Measurements from ENCODE around the gene YPEL5. TPM values are rescaled to one million over a fixed set of nuclear protein-coding genes. Genes with fewer than 3 reads are reported as not detected.

The YPEL5 gene
- total RNA-seq, 1 donor from 2014 or later: 66.4 TPM

DNA sequence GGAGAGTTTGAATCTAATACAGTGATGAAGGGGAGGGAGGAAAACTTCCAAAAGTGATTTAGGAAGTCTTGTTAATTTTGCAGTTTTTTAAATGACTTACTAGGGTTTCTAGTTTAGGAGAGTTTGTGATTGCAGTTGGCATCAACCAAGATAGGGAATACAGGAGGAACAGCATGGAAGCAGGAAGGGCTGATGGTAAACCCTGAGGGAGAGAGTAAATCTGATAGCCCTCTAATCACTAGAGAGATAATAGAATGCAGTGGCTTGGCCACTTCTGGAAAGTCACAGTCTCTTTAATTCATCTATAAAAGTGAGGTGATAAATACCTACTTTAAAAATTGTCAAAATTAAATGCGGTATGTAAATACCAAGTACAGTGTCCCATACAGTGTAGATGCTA is 5.6 kb downstream of the YPEL5 start:
- no peak overlapping the region for H3K4me2 ChIP-seq
- H3F3A ChIP-seq (ENCODE audit: low read depth): peaks cover 20% of the 10 kb centered on the region
- H3K36me3 ChIP-seq: no peaks in the 10 kb centered on the region
- H4K20me1 ChIP-seq (ENCODE audit: low read depth): peaks cover 18% of the 10 kb centered on the region
- H3K27ac ChIP-seq: no peak overlapping the region
- Mint-ChIP-seq H3K4me1 (peaks cover 23% of the 10 kb centered on the region), H3K9me3 (no peaks in the 10 kb centered on the region), H3K27me3 (ENCODE audit: insufficient read depth, low read depth) (no peaks in the 10 kb centered on the region), H3K4me3 (no peak overlapping the region), H3K36me3 (peaks cover 19% of the 10 kb centered on the region), H3K27ac (no peak overlapping the region)
- H3K27me3 ChIP-seq: no peaks in the 10 kb centered on the region
- no peaks in the 10 kb centered on the region for H3K9me3 ChIP-seq (ENCODE audit: low read depth)
- TF ChIP-seq EZH2phosphoT487 (IDR thresholded peaks at IDR 0.05) (no peak), EZH2 (IDR thresholded peaks at IDR 0.05) (no peak)
- TF ChIP-seq, protein P1, sequence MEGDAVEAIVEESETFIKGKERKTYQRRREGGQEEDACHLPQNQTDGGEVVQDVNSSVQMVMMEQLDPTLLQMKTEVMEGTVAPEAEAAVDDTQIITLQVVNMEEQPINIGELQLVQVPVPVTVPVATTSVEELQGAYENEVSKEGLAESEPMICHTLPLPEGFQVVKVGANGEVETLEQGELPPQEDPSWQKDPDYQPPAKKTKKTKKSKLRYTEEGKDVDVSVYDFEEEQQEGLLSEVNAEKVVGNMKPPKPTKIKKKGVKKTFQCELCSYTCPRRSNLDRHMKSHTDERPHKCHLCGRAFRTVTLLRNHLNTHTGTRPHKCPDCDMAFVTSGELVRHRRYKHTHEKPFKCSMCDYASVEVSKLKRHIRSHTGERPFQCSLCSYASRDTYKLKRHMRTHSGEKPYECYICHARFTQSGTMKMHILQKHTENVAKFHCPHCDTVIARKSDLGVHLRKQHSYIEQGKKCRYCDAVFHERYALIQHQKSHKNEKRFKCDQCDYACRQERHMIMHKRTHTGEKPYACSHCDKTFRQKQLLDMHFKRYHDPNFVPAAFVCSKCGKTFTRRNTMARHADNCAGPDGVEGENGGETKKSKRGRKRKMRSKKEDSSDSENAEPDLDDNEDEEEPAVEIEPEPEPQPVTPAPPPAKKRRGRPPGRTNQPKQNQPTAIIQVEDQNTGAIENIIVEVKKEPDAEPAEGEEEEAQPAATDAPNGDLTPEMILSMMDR (IDR thresholded peaks at IDR 0.05): no peak
- H3K9ac ChIP-seq: no peak overlapping the region
- no peak overlapping the region for H2AFZ ChIP-seq (replicated peaks)
- DNase-seq (ENCODE audit: low spot score): no peak
- peaks cover 13% of the 10 kb centered on the region for H3K79me2 ChIP-seq (ENCODE audit: low read depth)
- no peak overlapping the region for H3K4me3 ChIP-seq
- peaks cover 31% of the 10 kb centered on the region for H3K4me1 ChIP-seq

DNA sequence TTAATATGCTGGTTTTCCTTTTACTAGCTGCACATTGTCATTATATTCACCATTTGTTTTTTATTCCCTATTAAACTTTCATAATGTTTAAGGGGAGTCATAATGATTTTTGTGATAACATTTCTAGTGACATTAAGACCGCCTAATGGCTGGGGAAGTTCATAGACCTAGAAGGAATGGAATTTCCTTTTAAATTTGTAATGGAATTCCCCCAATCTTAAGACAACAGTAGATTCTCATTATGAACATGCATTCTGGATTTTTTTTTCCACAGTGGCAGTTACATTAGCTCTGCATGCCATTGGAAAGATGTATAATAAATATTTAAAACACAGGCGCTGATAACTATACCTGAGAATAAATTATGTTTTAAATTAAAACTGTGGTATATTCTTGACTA is 8.4 kb downstream of the YPEL5 start:
- H3K4me1 ChIP-seq: peaks cover 8% of the 10 kb centered on the region
- TF ChIP-seq EZH2 (IDR thresholded peaks at IDR 0.05): no peak
- no peak for TF ChIP-seq EZH2phosphoT487 (IDR thresholded peaks at IDR 0.05)
- TF ChIP-seq, protein P1 (IDR thresholded peaks at IDR 0.05): no peak
- Mint-ChIP-seq H3K27ac (no peak overlapping the region), H3K9me3 (no peaks in the 10 kb centered on the region), H3K4me3 (no peak overlapping the region), H3K27me3 (ENCODE audit: insufficient read depth, low read depth) (no peaks in the 10 kb centered on the region), H3K36me3 (peaks cover 29% of the 10 kb centered on the region), H3K4me1 (peaks cover 5% of the 10 kb centered on the region)
- no peak overlapping the region for H3K4me2 ChIP-seq
- no peaks in the 10 kb centered on the region for H3K36me3 ChIP-seq
- H3K79me2 ChIP-seq (ENCODE audit: low read depth): peaks cover 13% of the 10 kb centered on the region
- peaks cover 6% of the 10 kb centered on the region for H4K20me1 ChIP-seq (ENCODE audit: low read depth)
- H3K27me3 ChIP-seq: no peaks in the 10 kb centered on the region
- no peak overlapping the region for H3K27ac ChIP-seq
- no peak for DNase-seq (ENCODE audit: low spot score)
- H2AFZ ChIP-seq (replicated peaks): no peak overlapping the region
- H3K4me3 ChIP-seq: no peak overlapping the region
- H3K9me3 ChIP-seq (ENCODE audit: low read depth): no peaks in the 10 kb centered on the region
- H3K9ac ChIP-seq: no peak overlapping the region
- H3F3A ChIP-seq (ENCODE audit: low read depth): no peaks in the 10 kb centered on the region

DNA sequence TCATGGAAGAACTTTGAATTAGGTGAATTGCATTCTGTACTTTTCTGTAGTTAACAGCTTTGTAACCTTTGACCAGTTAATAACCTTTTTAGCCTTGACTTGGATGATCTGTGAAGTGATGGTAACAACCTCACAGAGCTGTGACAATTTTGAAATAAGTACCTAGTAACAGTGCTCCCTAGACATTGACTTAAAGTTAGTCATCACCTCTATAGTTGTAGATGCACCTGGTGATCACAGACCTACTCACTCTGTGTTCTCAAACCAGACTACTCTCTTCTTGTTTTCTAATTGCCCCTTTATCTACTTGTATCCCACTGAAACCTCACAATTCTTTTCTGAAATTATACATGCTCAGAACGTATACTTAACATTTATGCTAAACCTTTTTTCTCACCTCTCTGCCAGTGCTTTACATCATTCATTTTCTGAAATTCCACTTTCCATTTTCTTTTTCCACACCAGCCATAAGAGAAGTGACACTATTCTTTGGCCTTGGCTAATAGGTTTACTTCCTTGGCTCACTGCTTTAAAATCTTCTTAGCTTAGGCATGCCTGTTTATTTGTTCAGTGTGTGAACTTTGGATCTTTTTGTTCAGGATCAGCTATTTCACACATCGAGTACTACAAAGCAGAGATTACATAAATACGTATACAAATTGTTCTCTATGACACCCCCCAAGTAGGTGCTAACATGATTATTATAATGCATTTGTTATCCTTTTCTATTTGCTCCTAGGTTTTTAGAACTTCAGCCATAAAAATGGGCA is 9.3 kb downstream of the YPEL5 start:
- Mint-ChIP-seq H3K27me3 (ENCODE audit: insufficient read depth, low read depth) (no peaks in the 10 kb centered on the region), H3K4me1 (peaks cover 5% of the 10 kb centered on the region), H3K36me3 (peaks cover 29% of the 10 kb centered on the region), H3K27ac (no peak overlapping the region), H3K4me3 (no peak overlapping the region), H3K9me3 (no peaks in the 10 kb centered on the region)
- Histone ChIP-seq H3K4me3 (no peak overlapping the region), H2AFZ (replicated peaks) (no peak overlapping the region), H3K4me2 (no peak overlapping the region), H3K27ac (no peak overlapping the region), H3K9ac (no peak overlapping the region), H3K4me1 (no peaks in the 10 kb centered on the region), H3K36me3 (no peaks in the 10 kb centered on the region), H3K9me3 (ENCODE audit: low read depth) (no peaks in the 10 kb centered on the region), H3F3A (ENCODE audit: low read depth) (no peaks in the 10 kb centered on the region), H3K27me3 (no peaks in the 10 kb centered on the region), H3K79me2 (ENCODE audit: low read depth) (peaks cover 8% of the 10 kb centered on the region), H4K20me1 (ENCODE audit: low read depth) (peaks cover 6% of the 10 kb centered on the region)
- TF ChIP-seq EZH2 (IDR thresholded peaks at IDR 0.05): no peak
- TF ChIP-seq, protein P1 (IDR thresholded peaks at IDR 0.05): no peak
- TF ChIP-seq EZH2phosphoT487 (IDR thresholded peaks at IDR 0.05): no peak
- DNase-seq (ENCODE audit: low spot score): no peak

Measured in neural progenitor cell (in vitro differentiated cells).